ENCODE results near the gene DENND6B.
A peak's percentile ranks its signal among the peaks of the same experiment; 100 is the strongest.
"Not testable (repeated sequence)": the region's sequence is repeated elsewhere in the genome, so short reads cannot be mapped to it uniquely, and the experiment has no call there.

Gene DENND6B

DNA sequence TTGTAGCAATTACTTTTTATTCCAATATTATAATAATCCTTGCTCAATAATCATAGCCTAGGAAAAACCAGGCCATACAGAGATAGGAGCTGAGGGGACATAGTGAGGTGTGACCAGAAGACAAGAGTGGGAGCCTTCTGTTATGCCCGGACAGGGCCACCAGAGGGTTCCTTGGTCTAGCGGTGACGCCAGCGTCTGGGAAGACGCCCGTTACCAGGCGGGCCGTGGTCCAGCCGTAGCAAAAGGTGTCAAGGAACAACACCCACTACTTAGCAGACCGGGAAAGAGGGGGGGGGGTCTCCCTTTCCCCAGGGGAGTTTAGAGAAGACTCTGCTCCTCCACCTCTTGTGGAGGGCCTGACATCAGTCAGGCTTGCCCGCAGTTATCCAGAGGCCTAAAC, 53.5 kb downstream of the DENND6B start:
- H3K27me3 Mint-ChIP-seq; ATAC-seq; H3K27ac Mint-ChIP-seq; H3K9me3 Mint-ChIP-seq; DNase-seq; H3K4me3 Mint-ChIP-seq; H3K4me1 Mint-ChIP-seq; H3K36me3 Mint-ChIP-seq (ENCODE audit: low read depth): not testable (repeated sequence)

DNA sequence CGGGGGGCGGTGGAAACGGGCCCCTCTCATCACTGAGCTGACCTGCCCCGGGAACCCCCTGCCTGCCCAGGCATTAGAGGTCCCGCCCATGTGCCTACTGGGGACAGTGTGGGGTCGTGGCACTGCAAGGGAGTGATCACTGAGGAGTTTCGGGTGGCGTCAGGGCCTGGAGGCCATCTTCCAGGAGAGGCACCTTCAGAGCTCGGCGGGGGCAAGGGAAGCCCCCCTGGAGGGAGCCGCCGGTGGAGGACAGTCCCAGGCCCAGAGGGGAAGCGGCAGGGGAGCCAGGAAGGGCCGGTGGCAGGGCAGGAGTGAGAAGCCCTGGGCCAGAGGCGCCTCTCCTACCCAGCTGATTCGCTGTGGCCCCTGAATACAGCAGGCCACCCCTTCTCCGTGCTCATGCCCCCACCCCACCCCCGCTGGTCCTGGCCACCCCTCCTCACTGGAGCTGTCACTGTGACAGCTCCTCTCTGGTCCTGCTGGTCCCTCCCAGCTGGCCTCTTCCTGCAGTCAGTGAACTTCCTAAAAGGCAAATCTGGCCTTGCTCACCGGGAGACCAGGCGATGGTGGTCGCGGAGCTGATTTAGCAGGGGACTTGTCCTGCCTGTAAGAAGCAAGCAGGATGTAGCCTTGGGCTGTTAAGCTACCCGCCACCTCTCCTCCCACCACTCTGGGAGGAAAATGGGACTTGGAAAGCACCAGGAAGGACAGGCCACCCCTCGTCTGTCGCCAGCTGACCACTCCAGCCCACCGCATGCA, 54.6 kb downstream of the DENND6B start:
- H3K4me1 Mint-ChIP-seq, result peaks cover 10% of the 10 kb centered on the region
- no peak for DNase-seq
- H3K36me3 Mint-ChIP-seq (ENCODE audit: low read depth), result no peaks in the 10 kb centered on the region
- peaks cover 5% of the 10 kb centered on the region for H3K27me3 Mint-ChIP-seq
- no peak overlapping the region for H3K4me3 Mint-ChIP-seq
- H3K27ac Mint-ChIP-seq, result no peak overlapping the region
- ATAC-seq, result no peak
- H3K9me3 Mint-ChIP-seq, result no peaks in the 10 kb centered on the region

DNA sequence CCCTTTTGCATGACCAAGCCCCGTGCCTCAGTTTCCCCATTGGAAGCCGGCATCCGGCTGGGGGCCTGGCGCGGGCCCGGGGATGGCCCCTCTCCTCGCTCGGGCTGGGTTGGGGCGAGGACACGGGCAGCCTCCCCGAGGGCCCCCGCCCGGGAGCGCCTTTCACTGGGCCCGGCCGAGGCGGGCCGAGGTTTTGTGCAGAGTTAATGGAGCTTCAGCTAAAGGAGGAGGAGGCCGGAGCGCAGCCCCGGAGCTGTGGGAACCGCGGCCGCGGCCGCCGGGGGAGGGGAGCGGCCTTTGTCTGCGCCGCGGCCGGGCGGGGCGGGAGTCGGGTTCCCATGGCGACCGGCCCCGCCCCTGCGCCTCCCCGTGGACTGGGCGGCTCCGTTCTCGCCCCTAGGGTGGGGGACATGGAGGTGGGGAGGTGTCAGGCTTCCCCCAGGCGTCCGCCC, 55.3 kb downstream of the DENND6B start:
- Mint-ChIP-seq H3K27me3 (peaks cover 5% of the 10 kb centered on the region), H3K9me3 (no peaks in the 10 kb centered on the region), H3K27ac (no peak overlapping the region), H3K36me3 (ENCODE audit: low read depth) (no peaks in the 10 kb centered on the region), H3K4me1 (peaks cover 10% of the 10 kb centered on the region), H3K4me3 (peak overlapping the region; percentile 34)
- ATAC-seq (peak; percentile 12), DNase-seq (peak; percentile 73)

DNA sequence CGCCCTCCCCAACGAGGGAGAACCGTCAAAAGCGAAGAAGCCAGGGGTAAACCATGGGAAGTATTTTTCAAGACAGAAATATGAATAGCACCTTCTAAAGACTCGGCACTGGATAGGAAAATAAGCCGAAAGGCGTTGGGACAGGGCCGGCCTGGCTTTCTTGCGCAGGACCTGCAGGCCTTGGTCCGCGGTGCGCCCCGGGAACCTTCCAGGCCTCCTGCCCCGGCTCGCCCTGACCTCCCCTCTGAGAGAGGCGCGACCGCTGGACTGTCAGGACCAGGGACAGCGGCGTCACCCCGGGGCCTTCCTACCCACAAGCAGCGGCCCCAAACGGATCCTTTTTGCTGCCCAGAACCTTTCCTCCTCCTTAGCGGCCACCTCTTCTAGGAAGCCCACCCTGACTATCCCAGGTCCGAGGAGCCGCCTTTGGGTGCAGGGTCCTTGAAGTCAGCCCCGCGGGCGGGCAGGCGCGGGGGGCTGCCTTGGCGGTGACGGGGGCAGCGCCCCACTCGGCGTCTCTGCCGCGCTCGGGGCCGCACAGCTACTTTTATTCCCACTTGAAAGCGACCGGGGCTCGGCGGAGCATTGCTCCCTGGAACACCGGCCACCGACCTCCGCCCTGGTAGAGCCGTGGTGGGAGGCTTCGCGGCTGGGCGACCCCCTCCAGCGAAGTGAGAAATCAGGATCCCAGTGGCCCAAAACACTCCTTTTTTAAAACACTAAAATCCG, 56.0 kb downstream of the DENND6B start:
- ATAC-seq (peak; percentile 44), DNase-seq (peak; percentile 74)
- Mint-ChIP-seq H3K27me3 (peaks cover 5% of the 10 kb centered on the region), H3K36me3 (ENCODE audit: low read depth) (no peaks in the 10 kb centered on the region), H3K4me3 (peak overlapping the region; percentile 66), H3K4me1 (peaks cover 10% of the 10 kb centered on the region), H3K9me3 (no peaks in the 10 kb centered on the region), H3K27ac (no peak overlapping the region)

GRCh38 chr22:50269970-50270665, 56.7 kb downstream of the DENND6B start, which contains the start of gene MAPK11:
TSS of gene MAPK11 (minus strand) at chr22:50270380. CDS start at chr22:50270292, 88 bp downstream.
- peaks cover 10% of the 10 kb centered on the region for H3K4me1 Mint-ChIP-seq
- H3K4me3 Mint-ChIP-seq, result peak within 1 kb of the TSS; percentile 66
- H3K36me3 Mint-ChIP-seq (ENCODE audit: low read depth), result no peaks in the 10 kb centered on the region
- H3K9me3 Mint-ChIP-seq, result no peaks in the 10 kb centered on the region
- H3K27ac Mint-ChIP-seq, result no peak within 1 kb of the TSS
- DNase-seq, result peak; percentile 65
- peaks cover 5% of the 10 kb centered on the region for H3K27me3 Mint-ChIP-seq
- peak; percentile 42 for ATAC-seq

DNA sequence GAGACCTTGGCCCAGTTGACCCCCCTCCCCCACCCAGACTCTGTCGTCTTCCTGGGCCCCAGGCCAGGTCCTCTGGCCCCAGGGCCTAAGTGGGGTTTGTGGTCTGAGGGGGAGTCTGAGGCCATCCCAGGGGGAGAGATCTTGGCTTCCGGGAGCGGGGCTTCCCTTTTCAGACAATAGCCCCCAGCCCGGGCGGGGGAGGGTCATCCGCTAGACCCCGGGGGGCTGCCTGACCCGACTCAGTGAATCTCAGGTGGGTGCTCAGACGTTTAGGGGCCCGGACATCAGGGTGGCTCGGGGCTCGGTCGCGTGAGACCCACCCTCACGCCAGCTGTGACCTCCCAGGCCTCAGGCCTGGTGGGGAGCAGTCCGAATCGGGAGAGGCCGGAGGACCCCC, 57.2 kb downstream of the DENND6B start:
- no peak overlapping the region for H3K4me3 Mint-ChIP-seq
- H3K27me3 Mint-ChIP-seq, result peaks cover 5% of the 10 kb centered on the region
- ATAC-seq (no peak), DNase-seq (no peak)
- no peak overlapping the region for H3K27ac Mint-ChIP-seq
- peaks cover 10% of the 10 kb centered on the region for H3K4me1 Mint-ChIP-seq
- no peaks in the 10 kb centered on the region for H3K36me3 Mint-ChIP-seq (ENCODE audit: low read depth)
- H3K9me3 Mint-ChIP-seq, result no peaks in the 10 kb centered on the region

DNA sequence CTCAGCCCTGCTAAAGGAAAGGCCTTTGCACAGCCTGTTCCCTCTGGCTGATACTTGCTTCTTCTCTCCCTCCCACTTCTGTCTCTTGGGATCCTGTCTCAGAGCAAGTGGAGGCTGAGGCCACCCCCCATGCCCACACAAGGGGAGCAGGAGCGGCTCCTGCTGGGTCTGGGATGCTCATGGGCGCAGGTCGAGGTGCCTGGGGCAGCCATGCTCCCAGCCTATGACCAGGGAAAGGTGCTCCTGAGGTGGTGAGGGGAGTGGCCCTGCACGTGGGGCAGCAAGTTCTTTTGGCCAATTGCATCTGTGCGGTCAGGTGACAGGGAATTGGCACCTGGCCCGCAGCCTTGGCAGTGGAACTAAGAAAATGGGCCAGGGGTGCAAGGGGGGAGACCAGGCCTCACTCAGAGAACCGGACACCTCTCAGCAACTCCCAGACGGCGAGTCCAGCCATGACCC, 58.1 kb downstream of the DENND6B start:
- no peaks in the 10 kb centered on the region for H3K9me3 Mint-ChIP-seq
- H3K36me3 Mint-ChIP-seq (ENCODE audit: low read depth), result no peaks in the 10 kb centered on the region
- DNase-seq (no peak), ATAC-seq (no peak)
- H3K27me3 Mint-ChIP-seq, result peaks cover 5% of the 10 kb centered on the region
- H3K4me3 Mint-ChIP-seq, result no peak overlapping the region
- no peak overlapping the region for H3K27ac Mint-ChIP-seq
- peaks cover 10% of the 10 kb centered on the region for H3K4me1 Mint-ChIP-seq

GRCh38 chr22:50267591-50268390, 59.0 kb downstream of the DENND6B start:
- ATAC-seq, result no peak

DNA sequence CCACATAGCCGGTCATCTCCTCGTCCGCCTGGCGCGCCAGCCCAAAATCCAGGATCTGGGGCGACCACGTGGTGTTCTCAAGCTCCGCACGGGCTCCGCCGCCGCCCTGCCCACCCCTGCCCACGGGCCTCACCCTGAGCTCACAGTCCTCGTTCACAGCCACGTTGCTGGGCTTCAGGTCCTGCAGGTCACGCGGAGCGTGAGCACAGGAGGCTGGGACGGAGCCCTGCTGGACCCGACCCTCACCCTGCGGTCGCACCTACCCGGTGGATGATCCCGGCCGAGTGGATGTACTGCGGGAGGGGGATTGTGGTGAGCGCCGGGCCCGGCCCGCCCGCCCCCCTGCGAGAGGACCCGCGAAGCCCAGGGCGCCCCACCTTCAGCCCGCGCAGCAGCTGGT, 59.8 kb downstream of the DENND6B start:
- DNase-seq (no peak), ATAC-seq (no peak)
- Mint-ChIP-seq H3K36me3 (ENCODE audit: low read depth) (no peaks in the 10 kb centered on the region), H3K27ac (no peak overlapping the region), H3K9me3 (no peaks in the 10 kb centered on the region), H3K4me1 (peaks cover 15% of the 10 kb centered on the region), H3K27me3 (peaks cover 12% of the 10 kb centered on the region), H3K4me3 (no peak overlapping the region)

More at GRCh38 chr22:50267591-50268390, 59.0 kb downstream of the DENND6B start:
- DNase-seq, result peak; percentile 59
- Mint-ChIP-seq H3K36me3 (ENCODE audit: low read depth) (no peaks in the 10 kb centered on the region), H3K9me3 (no peaks in the 10 kb centered on the region), H3K27ac (no peak overlapping the region), H3K4me1 (peaks cover 10% of the 10 kb centered on the region), H3K4me3 (no peak overlapping the region), H3K27me3 (peaks cover 9% of the 10 kb centered on the region)

DNA sequence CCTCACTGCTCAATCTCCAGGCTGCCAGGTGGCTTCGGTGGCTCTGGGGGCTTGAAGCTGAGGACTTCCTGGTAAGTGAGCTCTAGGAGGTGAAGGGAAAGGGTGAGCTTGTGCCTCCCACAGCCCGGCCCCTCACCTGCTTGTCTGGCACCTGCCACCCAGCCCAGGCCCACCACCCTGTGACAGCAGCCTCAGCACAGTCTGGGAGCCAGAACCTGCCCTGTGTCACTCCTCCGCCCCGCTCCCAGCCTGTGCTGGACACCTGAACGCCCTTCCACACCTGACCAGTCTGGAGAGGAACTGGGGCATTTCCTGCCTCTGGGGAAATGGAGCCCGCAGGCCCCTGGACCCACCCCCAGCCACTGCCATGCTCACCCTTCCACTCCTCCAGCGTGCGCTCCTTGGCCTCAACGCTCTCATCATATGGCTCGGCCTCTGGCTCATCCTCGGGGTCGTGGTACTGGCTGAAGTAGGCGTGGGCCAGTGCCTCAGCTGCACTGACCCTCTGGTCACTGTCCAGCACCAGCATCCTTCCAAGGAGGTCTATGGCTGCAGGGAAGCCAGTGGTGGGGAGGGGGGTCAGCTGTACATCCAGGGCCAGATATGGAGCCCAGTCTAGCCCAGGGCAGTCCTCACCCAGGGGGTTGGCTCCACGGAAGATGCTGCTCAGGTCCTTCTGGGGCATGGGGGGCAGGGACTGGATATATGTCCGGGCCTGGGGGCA, 61.7 kb downstream of the DENND6B start:
- Mint-ChIP-seq H3K27ac (no peak overlapping the region), H3K36me3 (ENCODE audit: low read depth) (no peaks in the 10 kb centered on the region), H3K9me3 (no peaks in the 10 kb centered on the region), H3K4me3 (no peak overlapping the region), H3K4me1 (peaks cover 9% of the 10 kb centered on the region), H3K27me3 (peaks cover 11% of the 10 kb centered on the region)
- no peak for DNase-seq
- no peak for ATAC-seq

- Mint-ChIP-seq H3K9me3 (no peaks in the 10 kb centered on the region), H3K36me3 (ENCODE audit: low read depth) (no peaks in the 10 kb centered on the region), H3K27ac (no peak overlapping the region), H3K4me3 (no peak overlapping the region), H3K4me1 (peaks cover 9% of the 10 kb centered on the region), H3K27me3 (peaks cover 14% of the 10 kb centered on the region)
- ATAC-seq (no peak), DNase-seq (no peak)
These were observed 62.6 kb downstream of the DENND6B start for GRCh38 chr22:50264104-50264745.

DNA sequence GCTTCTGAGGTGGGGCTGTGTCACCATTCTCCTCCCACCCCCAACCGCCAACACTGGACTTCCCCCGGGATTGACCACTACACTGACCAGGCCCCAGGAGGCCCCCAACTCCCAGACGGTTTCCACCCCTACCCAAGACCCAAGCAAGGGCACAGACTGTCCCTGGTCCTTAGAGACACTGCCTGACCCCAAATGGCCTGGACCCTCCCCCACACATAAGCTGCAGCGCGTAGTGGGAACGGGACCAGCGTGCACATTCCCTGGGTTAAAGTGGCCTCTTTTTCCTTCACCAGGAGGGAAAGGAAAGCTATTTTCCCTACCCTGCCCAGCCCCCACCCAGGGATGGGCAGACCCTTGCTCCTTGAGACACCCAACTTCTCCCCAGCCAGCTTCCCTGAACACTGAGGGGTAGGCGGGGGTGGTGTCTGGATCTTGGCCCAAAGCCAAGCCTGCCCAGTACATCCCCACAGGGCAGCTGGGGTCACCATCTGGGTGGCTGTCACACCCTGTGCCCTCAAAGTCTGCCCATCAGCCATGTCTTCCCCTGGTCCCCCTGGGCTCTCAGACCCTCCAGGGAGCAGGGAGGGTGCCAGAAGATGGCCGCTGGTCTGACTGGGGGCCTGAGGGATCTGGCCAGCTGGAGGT, 63.7 kb downstream of the DENND6B start:
- no peaks in the 10 kb centered on the region for H3K9me3 Mint-ChIP-seq
- no peak for DNase-seq
- no peak overlapping the region for H3K27ac Mint-ChIP-seq
- peaks cover 21% of the 10 kb centered on the region for H3K27me3 Mint-ChIP-seq
- ATAC-seq, result no peak
- no peaks in the 10 kb centered on the region for H3K36me3 Mint-ChIP-seq (ENCODE audit: low read depth)
- H3K4me3 Mint-ChIP-seq, result no peak overlapping the region
- peaks cover 5% of the 10 kb centered on the region for H3K4me1 Mint-ChIP-seq

GRCh38 chr22:50262460-50262911, 64.3 kb downstream of the DENND6B start:
- Mint-ChIP-seq H3K4me3 (peak overlapping the region; percentile 43), H3K9me3 (no peaks in the 10 kb centered on the region), H3K27me3 (peaks cover 21% of the 10 kb centered on the region), H3K27ac (no peak overlapping the region), H3K4me1 (peaks cover 5% of the 10 kb centered on the region), H3K36me3 (ENCODE audit: low read depth) (no peaks in the 10 kb centered on the region)
- DNase-seq (no peak), ATAC-seq (no peak)
